PC-9 (cell line): ENCODE measurements around the gene ZNF3.

Experiments
- CTCF ChIP-seq: fragments of 200-600 bp; sonication (generic); conservative IDR thresholded peaks from 2 replicates; pipeline ENCODE4 v1.6.1; 2017; ENCODE audit warnings: mixed run types, antibody characterized with exemption, mild to moderate bottlenecking, moderate library complexity
- EZH2 ChIP-seq: fragments of 200-600 bp; sonication (generic); IDR thresholded peaks from 2 replicates; pipeline ENCODE4 v1.8.0; 2017; ENCODE audit warnings: antibody characterized with exemption, low read depth

- no peak for TF ChIP-seq CTCF
- no peak for TF ChIP-seq EZH2
Measured at GRCh38 chr7:100059251-100059739, 22.2 kb downstream of the ZNF3 start.
